ENCODE measurements around the gene USP51.
"Not testable (repeated sequence)": the region's sequence is repeated elsewhere in the genome, so short reads cannot be mapped to it uniquely, and the experiment has no call there.

Gene USP51

GRCh38 chrX:55464050-55464449, 25.6 kb downstream of the USP51 start:
- DNase-seq: not testable (repeated sequence)

GRCh38 chrX:55459926-55460325, 29.7 kb downstream of the USP51 start:
- DNase-seq: not testable (repeated sequence)

DNA sequence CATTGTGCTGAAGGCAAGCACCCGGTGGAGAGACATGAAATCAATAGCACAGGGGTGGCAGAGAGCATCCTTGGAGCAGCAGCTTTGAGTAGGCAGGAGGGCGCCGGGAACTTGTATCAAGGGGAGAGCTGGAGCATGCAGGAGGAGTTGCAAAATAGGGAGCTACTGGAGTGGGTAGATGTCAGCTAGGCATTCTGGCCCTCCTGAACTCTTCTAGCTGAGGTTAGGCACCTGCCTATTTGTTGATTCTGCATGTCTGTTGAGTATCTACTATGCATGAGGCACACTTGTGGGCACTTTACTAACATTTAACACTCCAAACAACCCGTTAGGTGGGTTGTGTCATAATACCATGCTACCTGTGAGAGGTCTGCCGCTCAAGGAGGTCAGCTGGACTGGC, 30.2 kb downstream of the USP51 start:
- DNase-seq: not testable (repeated sequence)

DNA sequence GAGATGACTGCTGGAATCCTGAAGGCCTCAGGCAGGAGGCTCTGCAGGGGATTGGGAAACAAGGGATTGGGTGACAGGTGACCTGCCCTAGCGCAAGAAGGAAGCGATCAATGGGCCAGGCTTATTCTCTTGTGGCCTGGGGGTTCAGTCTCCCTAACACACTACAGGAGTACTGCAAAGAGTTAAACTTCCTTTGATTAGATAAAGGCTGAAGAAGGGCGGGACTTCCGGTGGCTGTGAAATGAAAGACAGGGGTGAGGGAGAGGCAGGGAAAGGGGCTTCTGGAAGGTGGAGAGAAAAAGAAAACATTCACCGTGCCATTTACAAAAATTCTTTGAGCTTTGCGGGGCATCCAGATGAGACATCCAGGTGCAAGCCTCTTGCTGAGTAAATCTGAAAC, 33.9 kb downstream of the USP51 start:
- DNase-seq: not testable (repeated sequence)

DNA sequence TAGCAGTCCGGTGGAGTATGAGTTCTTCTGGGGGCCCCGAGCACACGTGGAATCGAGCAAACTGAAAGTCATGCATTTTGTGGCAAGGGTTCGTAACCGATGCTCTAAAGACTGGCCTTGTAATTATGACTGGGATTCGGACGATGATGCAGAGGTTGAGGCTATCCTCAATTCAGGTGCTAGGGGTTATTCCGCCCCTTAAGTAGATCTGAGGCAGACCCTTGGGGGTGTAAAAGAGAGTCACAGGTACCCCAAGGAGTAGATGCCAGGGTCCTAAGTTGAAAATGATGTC, 36.9 kb downstream of the USP51 start:
- DNase-seq: no peak

DNA sequence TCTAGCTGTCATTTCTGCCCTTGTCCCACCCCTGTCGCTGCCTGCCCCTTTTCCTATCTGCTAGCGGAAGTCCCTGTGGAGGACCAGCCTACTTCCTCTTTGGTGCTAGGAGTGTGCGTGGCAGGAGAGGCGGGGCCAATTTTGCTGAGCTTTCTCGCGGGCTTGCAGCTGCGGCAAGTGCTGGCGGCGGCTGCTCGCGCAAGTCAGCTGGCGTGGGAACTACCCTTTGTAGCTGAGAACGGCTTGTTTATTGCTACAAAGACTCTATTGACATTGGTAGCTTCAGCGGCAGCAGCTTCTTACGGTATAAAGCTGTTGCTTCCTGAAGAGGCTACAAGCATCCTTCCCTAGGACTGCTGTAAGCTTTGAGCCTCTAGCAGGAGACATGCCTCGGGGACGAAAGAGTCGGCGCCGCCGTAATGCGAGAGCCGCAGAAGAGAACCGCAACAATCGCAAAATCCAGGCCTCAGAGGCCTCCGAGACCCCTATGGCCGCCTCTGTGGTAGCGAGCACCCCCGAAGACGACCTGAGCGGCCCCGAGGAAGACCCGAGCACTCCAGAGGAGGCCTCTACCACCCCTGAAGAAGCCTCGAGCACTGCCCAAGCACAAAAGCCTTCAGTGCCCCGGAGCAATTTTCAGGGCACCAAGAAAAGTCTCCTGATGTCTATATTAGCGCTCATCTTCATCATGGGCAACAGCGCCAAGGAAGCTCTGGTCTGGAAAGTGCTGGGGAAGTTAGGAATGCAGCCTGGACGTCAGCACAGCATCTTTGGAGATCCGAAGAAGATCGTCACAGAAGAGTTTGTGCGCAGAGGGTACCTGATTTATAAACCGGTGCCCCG, 37.4 kb downstream of the USP51 start, which contains the start of gene MAGEH1:
Gene MAGEH1, plus strand, starts transcription at position 138 of the 843 bp plus-strand sequence. Its CDS starts 248 bp downstream, at position 386.
- DNase-seq: peak; percentile 67

- DNase-seq: no peak
Measured at GRCh38 chrX:55451626-55451989, 38.0 kb downstream of the USP51 start.

- DNase-seq: no peak
Measured at GRCh38 chrX:55451141-55451540, 38.5 kb downstream of the USP51 start.

GRCh38 chrX:55450259-55450658, 39.4 kb downstream of the USP51 start:
- no peak for DNase-seq

DNA sequence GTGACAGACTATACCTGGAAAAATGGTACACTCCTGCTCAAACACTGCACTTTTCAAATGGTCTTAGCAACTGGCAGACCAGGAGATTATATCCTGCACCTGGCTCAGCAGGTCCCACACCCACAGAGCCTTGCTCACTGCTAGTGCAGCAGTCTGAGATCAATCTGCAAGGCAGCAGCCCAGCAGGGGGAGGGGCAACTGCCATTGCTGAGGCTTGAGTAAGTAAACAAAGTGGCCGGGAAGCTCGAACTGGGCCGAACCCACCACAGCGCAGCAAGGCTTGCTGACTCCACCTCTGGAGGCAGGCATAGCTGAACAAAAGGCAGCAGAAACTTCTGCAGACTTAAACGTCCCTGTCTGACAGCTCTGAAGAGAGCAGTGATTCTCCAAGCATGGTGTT, 46.2 kb downstream of the USP51 start:
- DNase-seq: not testable (repeated sequence)
